A673 (cell line): ENCODE data around the gene RGS7. TPM values are rescaled to one million over a fixed set of nuclear protein-coding genes. Genes with fewer than 3 reads are reported as not detected.

Source experiments
- BruUV-seq: library from RNA; stranded (reverse); fragments of 400-500 nt; replicated peaks from 2 replicates; lab custom pipeline; 2021; lab: Mats Ljungman, UMichigan
- CTCF ChIA-PET: fragments of 300-600 bp; sonication (Branson Sonifier 250); formaldehyde crosslinking; loops from one replicate; lab custom pipeline; 2022; ENCODE audit warnings: antibody characterized with exemption; lab: Charles Lee
- POLR2A ChIA-PET: fragments of 300-600 bp; sonication (Branson Sonifier 250); formaldehyde crosslinking; loops from one replicate; lab custom pipeline; 2022; ENCODE audit warnings: antibody characterized with exemption; ENCODE audit not compliant: low non-redundant PET; lab: Charles Lee
- DNase-seq: peaks from one replicate; pipeline ENCODE4 v3.0.0-alpha.2; 2015; ENCODE audit warnings: low spot score
- H3K27ac ChIP-seq: fragments of 200-600 bp; sonication (generic); 2 replicates; pipeline ENCODE4 v1.5.1; 2016; ENCODE audit warnings: mixed run types, low read depth, mild to moderate bottlenecking, mixed read lengths, antibody characterized with exemption, low read length; ENCODE audit not compliant: poor library complexity, severe bottlenecking
- H3K27me3 ChIP-seq: fragments of 200-600 bp; sonication (generic); replicated peaks from 2 replicates; pipeline ENCODE4 v1.6.1; 2017; ENCODE audit warnings: mixed run types, low read depth, mild to moderate bottlenecking, mixed read lengths, antibody characterized with exemption, low read length; ENCODE audit not compliant: insufficient read depth, poor library complexity
- H3K36me3 ChIP-seq: fragments of 200-600 bp; sonication (generic); 2 replicates; pipeline ENCODE4 v1.6.1; 2016; ENCODE audit warnings: mixed run types, mild to moderate bottlenecking, mixed read lengths, antibody characterized with exemption, low read length; ENCODE audit not compliant: insufficient read depth, poor library complexity, severe bottlenecking
- H3K4me1 ChIP-seq: fragments of 200-600 bp; sonication (generic); 2 replicates; pipeline ENCODE4 v1.6.1; 2017; ENCODE audit warnings: mixed run types, mild to moderate bottlenecking, mixed read lengths, antibody characterized with exemption, low read length; ENCODE audit not compliant: insufficient read depth, poor library complexity, severe bottlenecking
- H3K4me3 ChIP-seq: fragments of 200-600 bp; sonication (generic); 2 replicates; pipeline ENCODE4 v1.5.1; 2016; ENCODE audit warnings: low read depth, mixed run types, mild to moderate bottlenecking, mixed read lengths, low read length; ENCODE audit not compliant: poor library complexity, severe bottlenecking
- H3K9me3 ChIP-seq: fragments of 200-600 bp; sonication (generic); 2 replicates; pipeline ENCODE4 v1.6.1; 2016; ENCODE audit warnings: mixed run types, low read depth, mild to moderate bottlenecking, mixed read lengths, antibody characterized with exemption, low read length; ENCODE audit not compliant: poor library complexity, severe bottlenecking
- CTCF ChIP-seq: fragments of 300-800, 200-600 bp; sonication (generic); conservative IDR thresholded peaks from 2 replicates; pipeline ENCODE4 v1.5.1; 2017; ENCODE audit warnings: low read depth, mild to moderate bottlenecking, antibody characterized with exemption, low read length, moderate library complexity, mixed read lengths
- EZH2 ChIP-seq: fragments of 200-600 bp; sonication (generic); IDR thresholded peaks from 2 replicates; pipeline ENCODE4 v1.6.1; 2017; ENCODE audit warnings: borderline replicate concordance, low read depth, mild to moderate bottlenecking, mixed read lengths, antibody characterized with exemption, low read length; ENCODE audit not compliant: poor library complexity, severe bottlenecking
- intact Hi-C: fragments of 100-400 bp; cut with micrococcal nuclease; formaldehyde crosslinking; loops from one replicate; pipeline ENCODE4 v1.10.0; 2022; ENCODE audit not compliant: unreplicated experiment
- total RNA-seq: library from RNA; stranded (reverse); gene quantifications from 2 replicates; pipeline ENCODE4 v1.2.3, GENCODE V29; 2021

The RGS7 gene
- total RNA-seq, 1 experiment from 2014 or later, result not detected

DNA sequence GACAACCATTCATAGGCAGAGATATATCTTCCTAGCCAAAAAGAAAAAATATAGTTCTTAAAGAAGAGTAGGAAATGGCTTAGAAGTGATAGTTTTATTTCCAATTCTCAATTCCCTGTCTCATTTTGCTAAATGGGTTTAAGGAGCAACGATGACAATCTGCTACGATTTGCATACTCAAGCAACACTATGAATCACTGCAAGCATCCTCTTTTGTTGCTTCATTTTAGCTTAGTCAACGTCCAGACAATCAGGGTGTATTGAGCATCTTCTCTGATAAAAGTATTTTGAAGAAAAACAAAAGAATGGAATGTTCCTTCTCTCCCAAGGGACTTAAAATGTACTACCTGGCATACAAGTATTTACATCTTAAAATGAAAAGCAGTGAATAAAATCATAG is 80.6 kb downstream of the RGS7 start:
- no TSS peak for BruUV-seq
- ChIA-PET CTCF (no interaction called here), POLR2A (no interaction called here)
- intact Hi-C loops, result no loop called here
- Histone ChIP-seq H3K4me1 (no peaks in the 10 kb centered on the region), H3K4me3 (no peak overlapping the region), H3K36me3 (no peaks in the 10 kb centered on the region), H3K9me3 (no peaks in the 10 kb centered on the region), H3K27me3 (no peaks in the 10 kb centered on the region), H3K27ac (no peak overlapping the region)
- TF ChIP-seq CTCF (no peak), EZH2 (no peak)
- no peak for DNase-seq

DNA sequence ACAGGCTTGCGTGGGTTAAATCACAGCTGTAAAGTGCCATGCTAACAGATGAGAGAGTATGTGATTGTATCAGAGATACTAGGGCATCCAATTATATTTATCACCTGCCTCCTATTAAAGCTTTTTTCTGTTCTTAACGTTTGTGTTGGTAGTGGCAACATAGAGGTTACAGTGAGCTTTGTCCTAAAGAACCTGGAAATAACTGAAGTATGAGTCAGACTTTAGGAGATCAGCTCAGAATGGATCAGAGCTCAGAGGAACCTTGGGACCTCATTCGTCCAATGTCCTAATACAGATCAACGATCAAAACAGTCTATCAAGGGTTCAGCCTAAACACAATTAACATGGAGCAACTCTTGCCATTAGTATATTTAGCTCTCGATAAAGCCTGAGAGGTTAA is 81.0 kb downstream of the RGS7 start:
- DNase-seq, result no peak
- Histone ChIP-seq H3K4me1 (no peaks in the 10 kb centered on the region), H3K27ac (no peak overlapping the region), H3K4me3 (no peak overlapping the region), H3K27me3 (no peaks in the 10 kb centered on the region), H3K9me3 (no peaks in the 10 kb centered on the region), H3K36me3 (no peaks in the 10 kb centered on the region)
- intact Hi-C loops, result no loop called here
- CTCF ChIA-PET, result no interaction called here
- BruUV-seq, result no TSS peak
- no peak for TF ChIP-seq CTCF
- TF ChIP-seq EZH2, result no peak
- POLR2A ChIA-PET, result no interaction called here

DNA sequence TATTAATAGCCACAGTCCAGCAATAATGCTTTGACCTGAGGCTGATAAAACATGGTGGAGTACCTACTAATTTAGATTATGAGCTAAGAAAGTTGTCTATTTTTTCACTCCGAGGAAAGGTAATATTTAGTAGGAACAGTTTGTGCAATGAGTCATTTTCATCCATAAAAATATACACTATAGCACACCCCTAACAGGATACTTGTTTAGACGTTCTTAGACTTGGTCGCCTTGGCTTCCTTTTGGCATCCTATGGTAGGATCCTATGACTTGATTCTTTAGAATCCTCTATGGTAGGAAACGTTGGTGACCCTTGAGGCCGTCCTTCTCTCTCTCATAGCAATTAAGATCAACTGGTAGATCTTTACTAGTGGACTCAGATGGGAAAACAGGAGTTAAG is 81.8 kb downstream of the RGS7 start:
- H3K4me3 ChIP-seq, result no peak overlapping the region
- intact Hi-C loops, result no loop called here
- TF ChIP-seq EZH2, result no peak
- no peak for TF ChIP-seq CTCF
- no peaks in the 10 kb centered on the region for H3K4me1 ChIP-seq
- H3K27me3 ChIP-seq, result no peaks in the 10 kb centered on the region
- ChIA-PET CTCF (no interaction called here), POLR2A (no interaction called here)
- no peak for DNase-seq
- no TSS peak for BruUV-seq
- H3K27ac ChIP-seq, result no peak overlapping the region
- no peaks in the 10 kb centered on the region for H3K36me3 ChIP-seq
- no peaks in the 10 kb centered on the region for H3K9me3 ChIP-seq
